Measurements from ENCODE around the gene PPP1R12A. TPM values are rescaled to one million over a fixed set of nuclear protein-coding genes. Genes with fewer than 3 reads are reported as not detected.

The PPP1R12A gene
- total RNA-seq, 2 experiments from 2014 or later = 44.5 to 65.1 TPM

DNA sequence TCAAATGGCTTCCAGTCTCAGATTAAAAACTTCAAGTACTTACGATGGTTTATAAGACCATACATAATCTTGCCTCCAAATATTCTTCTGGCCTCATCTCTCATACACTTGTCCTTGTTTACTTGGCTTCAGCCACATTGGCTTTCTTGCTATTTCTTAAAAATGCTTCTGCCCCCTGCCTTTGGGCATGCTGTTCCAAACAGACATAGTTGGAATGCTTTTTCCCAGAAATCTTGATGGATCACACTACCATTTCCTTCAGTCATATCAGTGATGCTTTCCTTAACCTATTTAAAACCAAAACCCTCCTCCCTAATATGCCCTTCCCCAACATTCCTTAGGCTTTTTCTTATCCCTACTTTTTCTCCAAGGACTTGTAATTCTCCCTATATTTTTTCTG lies 169.7 kb downstream of the PPP1R12A start:
- Histone ChIP-seq H3K27ac (ENCODE audit: low read depth, low read length, poor library complexity, severe bottlenecking) (no peak overlapping the region), H3K4me2 (ENCODE audit: low read length) (no peak overlapping the region), H3K4me1 (ENCODE audit: insufficient read depth, low read length, poor library complexity, severe bottlenecking) (peaks cover 8% of the 10 kb centered on the region), H3K4me3 (ENCODE audit: low read depth, low read length, poor library complexity, severe bottlenecking) (no peak overlapping the region), H3K79me2 (ENCODE audit: insufficient read depth, low read depth, low read length) (no peaks in the 10 kb centered on the region), H3K9me3 (ENCODE audit: low read length) (no peaks in the 10 kb centered on the region), H3K36me3 (ENCODE audit: insufficient read depth, low read length) (no peaks in the 10 kb centered on the region), H4K20me1 (ENCODE audit: insufficient read depth, low read length) (no peaks in the 10 kb centered on the region), H3K9me2 (ENCODE audit: insufficient read depth, low read length) (no peaks in the 10 kb centered on the region), H2AFZ (ENCODE audit: low read length) (no peak overlapping the region)
- ChIA-PET POLR2A (interaction anchor here (1.3 kb wide), 1 partner anchor 19 kb away, joined by 4 read pairs; no protein-coding TSS in a partner anchor), CTCF (ENCODE audit: unreplicated experiment) (no interaction called here)
- no TSS peak for BruUV-seq (replicated peaks)
- intact Hi-C loops (cut with micrococcal nuclease; ENCODE audit: unreplicated experiment) = no loop called here
- TF ChIP-seq, protein P1, sequence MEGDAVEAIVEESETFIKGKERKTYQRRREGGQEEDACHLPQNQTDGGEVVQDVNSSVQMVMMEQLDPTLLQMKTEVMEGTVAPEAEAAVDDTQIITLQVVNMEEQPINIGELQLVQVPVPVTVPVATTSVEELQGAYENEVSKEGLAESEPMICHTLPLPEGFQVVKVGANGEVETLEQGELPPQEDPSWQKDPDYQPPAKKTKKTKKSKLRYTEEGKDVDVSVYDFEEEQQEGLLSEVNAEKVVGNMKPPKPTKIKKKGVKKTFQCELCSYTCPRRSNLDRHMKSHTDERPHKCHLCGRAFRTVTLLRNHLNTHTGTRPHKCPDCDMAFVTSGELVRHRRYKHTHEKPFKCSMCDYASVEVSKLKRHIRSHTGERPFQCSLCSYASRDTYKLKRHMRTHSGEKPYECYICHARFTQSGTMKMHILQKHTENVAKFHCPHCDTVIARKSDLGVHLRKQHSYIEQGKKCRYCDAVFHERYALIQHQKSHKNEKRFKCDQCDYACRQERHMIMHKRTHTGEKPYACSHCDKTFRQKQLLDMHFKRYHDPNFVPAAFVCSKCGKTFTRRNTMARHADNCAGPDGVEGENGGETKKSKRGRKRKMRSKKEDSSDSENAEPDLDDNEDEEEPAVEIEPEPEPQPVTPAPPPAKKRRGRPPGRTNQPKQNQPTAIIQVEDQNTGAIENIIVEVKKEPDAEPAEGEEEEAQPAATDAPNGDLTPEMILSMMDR (conservative IDR thresholded peaks at IDR 0.05; ENCODE audit: low read length) = no peak
- no peak for TF ChIP-seq EZH2phosphoT487 (IDR thresholded peaks at IDR 0.05; ENCODE audit: borderline replicate concordance, low read depth, low read length)
- DNase-seq (ENCODE audit: low spot score) = no peak

GRCh38 chr12:79764641-79765040 lies 170.3 kb downstream of the PPP1R12A start:
- H4K20me1 ChIP-seq (ENCODE audit: insufficient read depth, low read length) = no peaks in the 10 kb centered on the region
- intact Hi-C loops (cut with micrococcal nuclease; ENCODE audit: unreplicated experiment) = no loop called here
- no peaks in the 10 kb centered on the region for H3K9me2 ChIP-seq (ENCODE audit: insufficient read depth, low read length)
- no peak for TF ChIP-seq EZH2phosphoT487 (IDR thresholded peaks at IDR 0.05; ENCODE audit: borderline replicate concordance, low read depth, low read length)
- TF ChIP-seq, protein P1 (conservative IDR thresholded peaks at IDR 0.05; ENCODE audit: low read length) = no peak
- H2AFZ ChIP-seq (ENCODE audit: low read length) = no peak overlapping the region
- H3K4me1 ChIP-seq (ENCODE audit: insufficient read depth, low read length, poor library complexity, severe bottlenecking) = peaks cover 8% of the 10 kb centered on the region
- CTCF ChIA-PET (ENCODE audit: unreplicated experiment) = no interaction called here
- POLR2A ChIA-PET = interaction anchor here (1.3 kb wide), 1 partner anchor 20 kb away, joined by 4 read pairs; no protein-coding TSS in a partner anchor
- no peaks in the 10 kb centered on the region for H3K36me3 ChIP-seq (ENCODE audit: insufficient read depth, low read length)
- H3K9me3 ChIP-seq (ENCODE audit: low read length) = no peaks in the 10 kb centered on the region
- no peak for DNase-seq (ENCODE audit: low spot score)
- no TSS peak for BruUV-seq (replicated peaks)
- H3K4me2 ChIP-seq (ENCODE audit: low read length) = no peak overlapping the region
- H3K27ac ChIP-seq (ENCODE audit: low read depth, low read length, poor library complexity, severe bottlenecking) = no peak overlapping the region
- H3K79me2 ChIP-seq (ENCODE audit: insufficient read depth, low read depth, low read length) = no peaks in the 10 kb centered on the region
- no peak overlapping the region for H3K4me3 ChIP-seq (ENCODE audit: low read depth, low read length, poor library complexity, severe bottlenecking)

GRCh38 chr12:79763766-79764452 lies 171.0 kb downstream of the PPP1R12A start:
- BruUV-seq (replicated peaks) = no TSS peak
- TF ChIP-seq, protein P1 (conservative IDR thresholded peaks at IDR 0.05; ENCODE audit: low read length) = no peak
- TF ChIP-seq EZH2phosphoT487 (IDR thresholded peaks at IDR 0.05; ENCODE audit: borderline replicate concordance, low read depth, low read length) = no peak
- Histone ChIP-seq H3K36me3 (ENCODE audit: insufficient read depth, low read length) (no peaks in the 10 kb centered on the region), H3K27ac (ENCODE audit: low read depth, low read length, poor library complexity, severe bottlenecking) (no peak overlapping the region), H4K20me1 (ENCODE audit: insufficient read depth, low read length) (no peaks in the 10 kb centered on the region), H3K9me3 (ENCODE audit: low read length) (no peaks in the 10 kb centered on the region), H3K79me2 (ENCODE audit: insufficient read depth, low read depth, low read length) (no peaks in the 10 kb centered on the region), H3K4me3 (ENCODE audit: low read depth, low read length, poor library complexity, severe bottlenecking) (no peak overlapping the region), H2AFZ (ENCODE audit: low read length) (no peak overlapping the region), H3K4me1 (ENCODE audit: insufficient read depth, low read length, poor library complexity, severe bottlenecking) (peaks cover 8% of the 10 kb centered on the region), H3K9me2 (ENCODE audit: insufficient read depth, low read length) (no peaks in the 10 kb centered on the region), H3K4me2 (ENCODE audit: low read length) (no peak overlapping the region)
- ChIA-PET POLR2A (interaction anchor here (0.6 kb wide), 1 partner anchor 174 kb away, joined by 3 read pairs; no protein-coding TSS in a partner anchor), CTCF (ENCODE audit: unreplicated experiment) (no interaction called here)
- intact Hi-C loops (cut with micrococcal nuclease; ENCODE audit: unreplicated experiment) = no loop called here
- DNase-seq (ENCODE audit: low spot score) = no peak
